Measurements from ENCODE around the gene POLR2A.

The POLR2A gene

DNA sequence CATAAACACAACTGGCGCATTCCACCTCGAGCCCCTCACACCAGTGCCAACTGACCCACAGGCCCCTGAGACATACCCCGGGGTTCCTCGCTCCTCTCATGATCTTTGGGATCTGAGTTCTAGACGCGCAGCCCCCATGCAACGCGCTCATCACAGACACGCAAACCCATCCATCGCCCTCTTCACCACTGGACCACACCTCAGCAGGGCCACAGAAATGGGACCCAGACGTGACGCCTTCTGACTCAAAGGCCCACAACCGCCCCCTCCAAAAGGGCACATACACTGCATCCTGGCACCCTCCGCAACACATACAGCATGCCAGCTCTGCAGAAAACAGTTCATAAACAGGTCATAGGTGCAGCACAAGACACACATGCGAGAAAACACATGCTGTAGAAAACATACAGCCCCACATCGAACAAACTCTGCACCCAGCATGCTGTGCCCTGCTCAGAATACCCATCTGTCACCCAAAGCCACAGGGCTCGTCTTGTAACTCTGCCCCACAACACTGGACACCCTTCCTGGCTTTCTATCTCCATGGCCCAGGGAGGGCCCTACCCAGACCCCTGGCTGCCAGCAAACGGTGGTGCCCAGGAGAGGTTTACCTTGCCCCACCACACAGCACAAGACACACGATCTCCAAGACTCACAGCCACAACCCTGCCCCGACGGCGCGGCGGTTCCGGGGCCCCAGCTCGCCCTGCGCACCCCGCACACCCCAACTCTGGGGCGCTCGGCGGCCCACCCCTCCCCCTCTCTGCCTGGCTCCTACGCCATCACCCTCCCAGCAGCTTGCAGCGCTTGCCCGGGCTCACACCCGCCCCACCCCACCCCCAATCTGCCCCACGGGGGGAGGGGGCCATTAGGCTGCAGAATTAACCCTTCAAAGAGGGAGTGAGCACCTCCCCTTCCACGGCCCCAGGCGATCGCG lies 5.6 kb upstream of the POLR2A start (continued):
- TF ChIP-seq HOXA7 (CRISPR knock-in tag; IDR thresholded peaks at IDR 0.05; ENCODE audit: borderline replicate concordance) = no peak
- no peak for TF ChIP-seq ZNF704 (tag by site-specific recombination; IDR thresholded peaks at IDR 0.05)
- no peak for TF ChIP-seq ZBTB21 (tag by site-specific recombination; IDR thresholded peaks at IDR 0.05)
- TF ChIP-seq ZNF664 (tag by site-specific recombination; IDR thresholded peaks at IDR 0.05) = no peak
- no peak for TF ChIP-seq ZNF362 (tag by site-specific recombination; IDR thresholded peaks at IDR 0.05)
- TF ChIP-seq, protein P1, sequence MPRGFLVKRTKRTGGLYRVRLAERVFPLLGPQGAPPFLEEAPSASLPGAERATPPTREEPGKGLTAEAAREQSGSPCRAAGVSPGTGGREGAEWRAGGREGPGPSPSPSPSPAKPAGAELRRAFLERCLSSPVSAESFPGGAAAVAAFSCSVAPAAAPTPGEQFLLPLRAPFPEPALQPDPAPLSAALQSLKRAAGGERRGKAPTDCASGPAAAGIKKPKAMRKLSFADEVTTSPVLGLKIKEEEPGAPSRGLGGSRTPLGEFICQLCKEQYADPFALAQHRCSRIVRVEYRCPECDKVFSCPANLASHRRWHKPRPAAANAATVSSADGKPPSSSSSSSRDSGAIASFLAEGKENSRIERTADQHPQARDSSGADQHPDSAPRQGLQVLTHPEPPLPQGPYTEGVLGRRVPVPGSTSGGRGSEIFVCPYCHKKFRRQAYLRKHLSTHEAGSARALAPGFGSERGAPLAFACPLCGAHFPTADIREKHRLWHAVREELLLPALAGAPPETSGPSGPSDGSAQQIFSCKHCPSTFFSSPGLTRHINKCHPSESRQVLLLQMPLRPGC (tag by site-specific recombination; IDR thresholded peaks at IDR 0.05) = 0 out of 2 replicates have a peak, but pooled peaks have one; percentile 54
- TF ChIP-seq MZF1 (tag by site-specific recombination; IDR thresholded peaks at IDR 0.05; ENCODE audit: borderline replicate concordance) = no peak
- no peak for TF ChIP-seq MYNN (tag by site-specific recombination; IDR thresholded peaks at IDR 0.05; ENCODE audit: borderline replicate concordance)
- TF ChIP-seq PRDM4 (tag by site-specific recombination; IDR thresholded peaks at IDR 0.05) = no peak
- TF ChIP-seq ZNF274 (IDR thresholded peaks at IDR 0.05; ENCODE audit: low read length) = no peak
- TF ChIP-seq ZNF274 (tag by site-specific recombination; IDR thresholded peaks at IDR 0.05; ENCODE audit: borderline replicate concordance) = no peak
- TF ChIP-seq ZNF324 (tag by site-specific recombination; IDR thresholded peaks at IDR 0.05) = no peak
- no peak for TF ChIP-seq ZNF585B (tag by site-specific recombination; IDR thresholded peaks at IDR 0.05)
- TF ChIP-seq ZNF10 (tag by site-specific recombination; IDR thresholded peaks at IDR 0.05) = no peak
- TF ChIP-seq ZNF558 (tag by site-specific recombination; IDR thresholded peaks at IDR 0.05) = no peak
- TF ChIP-seq ZBTB48 (tag by site-specific recombination; IDR thresholded peaks at IDR 0.05) = peak; percentile 74
- TF ChIP-seq TCF7L2 (IDR thresholded peaks at IDR 0.05; ENCODE audit: borderline replicate concordance, low read depth, low read length) = no peak
- no peak for TF ChIP-seq REST (tag by site-specific recombination; IDR thresholded peaks at IDR 0.05)
- TF ChIP-seq ZNF629 (tag by site-specific recombination; IDR thresholded peaks at IDR 0.05) = peak; percentile 48
- TF ChIP-seq GLIS2 (tag by site-specific recombination; IDR thresholded peaks at IDR 0.05) = peak; percentile 89
- no peak for TF ChIP-seq ZNF157 (tag by site-specific recombination; IDR thresholded peaks at IDR 0.05)
- no peak for TF ChIP-seq ZBTB44 (tag by site-specific recombination; IDR thresholded peaks at IDR 0.05)
- 0 out of 2 replicates have a peak, but pooled peaks have one; percentile 50 for TF ChIP-seq ZNF18 (tag by site-specific recombination; IDR thresholded peaks at IDR 0.05)
- peak; percentile 59 for TF ChIP-seq ZFHX2 (tag by site-specific recombination; conservative IDR thresholded peaks at IDR 0.05)
- TF ChIP-seq, protein P2, sequence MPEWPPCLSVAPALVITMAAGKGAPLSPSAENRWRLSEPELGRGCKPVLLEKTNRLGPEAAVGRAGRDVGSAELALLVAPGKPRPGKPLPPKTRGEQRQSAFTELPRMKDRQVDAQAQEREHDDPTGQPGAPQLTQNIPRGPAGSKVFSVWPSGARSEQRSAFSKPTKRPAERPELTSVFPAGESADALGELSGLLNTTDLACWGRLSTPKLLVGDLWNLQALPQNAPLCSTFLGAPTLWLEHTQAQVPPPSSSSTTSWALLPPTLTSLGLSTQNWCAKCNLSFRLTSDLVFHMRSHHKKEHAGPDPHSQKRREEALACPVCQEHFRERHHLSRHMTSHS (tag by site-specific recombination; IDR thresholded peaks at IDR 0.05) = no peak

Data from HEK293 (cell line).